PFSK-1 (cell line): Measurements from ENCODE around the gene CRNN.

Experiments
- SIN3A ChIP-seq: IDR thresholded peaks from 2 replicates; pipeline ENCODE4 v1.6.1; 2012; ENCODE audit warnings: mild to moderate bottlenecking, low read length, moderate library complexity, borderline replicate concordance; ENCODE audit not compliant: insufficient read depth
- TAF1 ChIP-seq: IDR thresholded peaks from 2 replicates; pipeline ENCODE4 v1.6.1; 2012; ENCODE audit warnings: low read length, control low read depth, borderline replicate concordance; ENCODE audit not compliant: insufficient read depth
- TF ChIP-seq, protein P1 (sequence below), 2 experiments: IDR thresholded peaks; 2 replicates each; pipeline versions ENCODE4 v1.6.1 to v1.8.0; 2011 to 2012; ENCODE audit warnings: low read depth in 2 of 2, low read length in 2 of 2, control low read depth in 1 of 2, inconsistent platforms in 1 of 2, mild to moderate bottlenecking in 1 of 2, moderate library complexity in 1 of 2; ENCODE audit not compliant: insufficient read depth in 1 of 2

DNA sequence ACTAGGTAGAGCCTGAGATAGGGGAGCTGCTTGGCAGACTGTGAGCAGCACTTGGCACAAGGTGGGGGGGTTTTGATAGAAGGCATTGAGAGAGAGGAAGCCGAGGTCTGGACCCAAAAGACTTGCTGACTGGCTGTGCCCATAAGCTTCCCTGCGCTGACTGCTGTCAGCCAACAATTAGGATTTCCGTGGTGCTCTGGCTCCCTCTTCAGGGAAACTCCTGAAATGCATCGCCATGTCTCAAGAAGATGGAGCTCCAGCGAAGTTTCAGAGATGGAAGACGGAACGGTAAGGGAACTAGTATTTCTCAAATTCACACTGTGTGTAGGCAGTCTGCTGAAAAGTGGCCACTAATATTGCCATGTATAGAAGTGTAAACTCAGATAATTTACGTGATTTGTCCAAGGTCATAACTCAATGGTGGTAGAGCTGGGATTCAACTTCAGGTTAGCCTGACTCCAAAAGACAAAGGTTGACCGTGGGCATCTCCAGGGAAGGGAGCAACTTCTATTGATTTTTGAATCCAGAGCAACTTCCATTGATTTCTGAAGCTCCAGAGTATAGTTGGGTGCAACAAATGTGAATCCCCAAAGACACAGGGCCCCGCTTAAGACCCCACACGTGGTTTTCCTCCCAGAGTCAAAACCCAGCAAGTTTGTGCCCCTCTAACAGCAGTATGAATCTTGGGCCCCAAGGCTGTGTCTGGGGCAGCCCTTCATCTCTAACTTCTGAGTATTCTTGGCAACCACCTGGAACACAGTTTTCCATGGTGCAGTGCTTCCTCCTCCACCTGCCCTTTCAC, 44.5 kb upstream of the CRNN start:
- no peak for TF ChIP-seq TAF1
- TF ChIP-seq, protein P1, sequence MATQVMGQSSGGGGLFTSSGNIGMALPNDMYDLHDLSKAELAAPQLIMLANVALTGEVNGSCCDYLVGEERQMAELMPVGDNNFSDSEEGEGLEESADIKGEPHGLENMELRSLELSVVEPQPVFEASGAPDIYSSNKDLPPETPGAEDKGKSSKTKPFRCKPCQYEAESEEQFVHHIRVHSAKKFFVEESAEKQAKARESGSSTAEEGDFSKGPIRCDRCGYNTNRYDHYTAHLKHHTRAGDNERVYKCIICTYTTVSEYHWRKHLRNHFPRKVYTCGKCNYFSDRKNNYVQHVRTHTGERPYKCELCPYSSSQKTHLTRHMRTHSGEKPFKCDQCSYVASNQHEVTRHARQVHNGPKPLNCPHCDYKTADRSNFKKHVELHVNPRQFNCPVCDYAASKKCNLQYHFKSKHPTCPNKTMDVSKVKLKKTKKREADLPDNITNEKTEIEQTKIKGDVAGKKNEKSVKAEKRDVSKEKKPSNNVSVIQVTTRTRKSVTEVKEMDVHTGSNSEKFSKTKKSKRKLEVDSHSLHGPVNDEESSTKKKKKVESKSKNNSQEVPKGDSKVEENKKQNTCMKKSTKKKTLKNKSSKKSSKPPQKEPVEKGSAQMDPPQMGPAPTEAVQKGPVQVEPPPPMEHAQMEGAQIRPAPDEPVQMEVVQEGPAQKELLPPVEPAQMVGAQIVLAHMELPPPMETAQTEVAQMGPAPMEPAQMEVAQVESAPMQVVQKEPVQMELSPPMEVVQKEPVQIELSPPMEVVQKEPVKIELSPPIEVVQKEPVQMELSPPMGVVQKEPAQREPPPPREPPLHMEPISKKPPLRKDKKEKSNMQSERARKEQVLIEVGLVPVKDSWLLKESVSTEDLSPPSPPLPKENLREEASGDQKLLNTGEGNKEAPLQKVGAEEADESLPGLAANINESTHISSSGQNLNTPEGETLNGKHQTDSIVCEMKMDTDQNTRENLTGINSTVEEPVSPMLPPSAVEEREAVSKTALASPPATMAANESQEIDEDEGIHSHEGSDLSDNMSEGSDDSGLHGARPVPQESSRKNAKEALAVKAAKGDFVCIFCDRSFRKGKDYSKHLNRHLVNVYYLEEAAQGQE (IDR thresholded peaks at IDR 0.05; ENCODE audit: insufficient read depth in 1 of 2, low read depth in 2 of 2, low read length in 2 of 2): no peak
- no peak for TF ChIP-seq SIN3A
